ENCODE results near the gene NRXN2.

Gene NRXN2

GRCh38 chr11:64653388-64653973 lies 69.5 kb downstream of the NRXN2 start:
- TF ChIP-seq ZFX (IDR thresholded peaks at IDR 0.05) (no peak), CTCF (conservative IDR thresholded peaks at IDR 0.05) (no peak; the same call in 1 of the 2 replicates)

GRCh38 chr11:64652586-64653387 lies 70.2 kb downstream of the NRXN2 start:
- no peak overlapping the region for H3K27ac ChIP-seq
- TF ChIP-seq CTCF (conservative IDR thresholded peaks at IDR 0.05), result peak; percentile 92
- no peak for TF ChIP-seq ZFX (IDR thresholded peaks at IDR 0.05)

More at GRCh38 chr11:64653388-64653973, 69.5 kb downstream of the NRXN2 start:
- H3K27ac ChIP-seq, result no peak overlapping the region

- H3K27ac ChIP-seq, result no peak overlapping the region
- no peak for TF ChIP-seq ZFX (IDR thresholded peaks at IDR 0.05)
- TF ChIP-seq CTCF (conservative IDR thresholded peaks at IDR 0.05), result peak; percentile 48
These were observed 72.0 kb downstream of the NRXN2 start for GRCh38 chr11:64650923-64651523.

GRCh38 chr11:64649291-64649697 lies 73.7 kb downstream of the NRXN2 start:
- no peak overlapping the region for H3K27ac ChIP-seq

GRCh38 chr11:64648551-64648950 lies 74.4 kb downstream of the NRXN2 start:
- H3K27ac ChIP-seq, result no peak overlapping the region
- no peak for TF ChIP-seq ZFX (IDR thresholded peaks at IDR 0.05)
- no peak for TF ChIP-seq CTCF (conservative IDR thresholded peaks at IDR 0.05)

More at GRCh38 chr11:64649291-64649697, 73.7 kb downstream of the NRXN2 start:
- TF ChIP-seq ZFX (IDR thresholded peaks at IDR 0.05), result no peak
- TF ChIP-seq CTCF (conservative IDR thresholded peaks at IDR 0.05), result peak; percentile 57

GRCh38 chr11:64647019-64647779 lies 75.8 kb downstream of the NRXN2 start:
- H3K27ac ChIP-seq, result no peak overlapping the region
- TF ChIP-seq CTCF (conservative IDR thresholded peaks at IDR 0.05), result no peak
- no peak for TF ChIP-seq ZFX (IDR thresholded peaks at IDR 0.05)

All from C4-2B (cell line).